ENCODE measurements around the gene MAU2.

GRCh38 chr19:19372656-19373416 is 52.2 kb downstream of the MAU2 start:
- TF ChIP-seq, protein P1, sequence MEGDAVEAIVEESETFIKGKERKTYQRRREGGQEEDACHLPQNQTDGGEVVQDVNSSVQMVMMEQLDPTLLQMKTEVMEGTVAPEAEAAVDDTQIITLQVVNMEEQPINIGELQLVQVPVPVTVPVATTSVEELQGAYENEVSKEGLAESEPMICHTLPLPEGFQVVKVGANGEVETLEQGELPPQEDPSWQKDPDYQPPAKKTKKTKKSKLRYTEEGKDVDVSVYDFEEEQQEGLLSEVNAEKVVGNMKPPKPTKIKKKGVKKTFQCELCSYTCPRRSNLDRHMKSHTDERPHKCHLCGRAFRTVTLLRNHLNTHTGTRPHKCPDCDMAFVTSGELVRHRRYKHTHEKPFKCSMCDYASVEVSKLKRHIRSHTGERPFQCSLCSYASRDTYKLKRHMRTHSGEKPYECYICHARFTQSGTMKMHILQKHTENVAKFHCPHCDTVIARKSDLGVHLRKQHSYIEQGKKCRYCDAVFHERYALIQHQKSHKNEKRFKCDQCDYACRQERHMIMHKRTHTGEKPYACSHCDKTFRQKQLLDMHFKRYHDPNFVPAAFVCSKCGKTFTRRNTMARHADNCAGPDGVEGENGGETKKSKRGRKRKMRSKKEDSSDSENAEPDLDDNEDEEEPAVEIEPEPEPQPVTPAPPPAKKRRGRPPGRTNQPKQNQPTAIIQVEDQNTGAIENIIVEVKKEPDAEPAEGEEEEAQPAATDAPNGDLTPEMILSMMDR (IDR thresholded peaks at IDR 0.05), result no peak
- TF ChIP-seq EZH2 (IDR thresholded peaks at IDR 0.05) (no peak), EZH2phosphoT487 (IDR thresholded peaks at IDR 0.05) (no peak)

All from neural progenitor cell (in vitro differentiated cells).